ENCODE data around the gene SLC19A2. TPM values are rescaled to one million over a fixed set of nuclear protein-coding genes. Genes with fewer than 3 reads are reported as not detected.
A peak's percentile ranks its signal among the peaks of the same experiment; 100 is the strongest.
"Not testable (repeated sequence)": the region's sequence is repeated elsewhere in the genome, so short reads cannot be mapped to it uniquely, and the experiment has no call there.

SLC19A2 gene
- 26.9 and 27.2 TPM in 2 replicates for total RNA-seq (2014; rRNA removed; shearing (Covaris generic))

- H3K27ac ChIP-seq, result peak within 1 kb of the TSS; percentile 97
- peak within 1 kb of the TSS; percentile 91 for H3K4me3 ChIP-seq
- no peaks in the 10 kb centered on the region for H3K36me3 ChIP-seq
- DNase-seq, result peak; percentile 99
- H3K27me3 ChIP-seq, result no peaks in the 10 kb centered on the region
- no peaks in the 10 kb centered on the region for H3K9me3 ChIP-seq (replicated peaks)
- H3K4me1 ChIP-seq, result peaks cover 5% of the 10 kb centered on the region
Observed at GRCh38 chr1:169485431-169486280, at the start of gene SLC19A2. Gene SLC19A2, minus strand, starts transcription at chr1:169485944. Its CDS starts 178 bp downstream, at chr1:169485766.

- H3K27ac ChIP-seq, result no peak overlapping the region
- no peaks in the 10 kb centered on the region for H3K36me3 ChIP-seq
- H3K9me3 ChIP-seq (replicated peaks), result no peaks in the 10 kb centered on the region; the same call in 1 of the 2 replicates
Observed at GRCh38 chr1:169534653-169535052, 48.9 kb upstream of the SLC19A2 start.

GRCh38 chr1:169533528-169534190 lies 47.9 kb upstream of the SLC19A2 start:
- not testable (repeated sequence) for H3K9me3 ChIP-seq (replicated peaks); H3K4me3 ChIP-seq; DNase-seq; H3K36me3 ChIP-seq; H3K27me3 ChIP-seq; H3K27ac ChIP-seq
- H3K4me1 ChIP-seq, result peaks cover 33% of the 10 kb centered on the region

More at GRCh38 chr1:169534653-169535052, 48.9 kb upstream of the SLC19A2 start:
- H3K4me1 ChIP-seq, result peaks cover 35% of the 10 kb centered on the region
- no peak overlapping the region for H3K4me3 ChIP-seq
- DNase-seq, result no peak
- no peaks in the 10 kb centered on the region for H3K27me3 ChIP-seq

- no peaks in the 10 kb centered on the region for H3K36me3 ChIP-seq
- no peaks in the 10 kb centered on the region for H3K27me3 ChIP-seq
- H3K4me1 ChIP-seq, result peaks cover 39% of the 10 kb centered on the region
- DNase-seq, result no peak
- H3K4me3 ChIP-seq, result no peak overlapping the region
- no peaks in the 10 kb centered on the region for H3K9me3 ChIP-seq (replicated peaks)
- no peak overlapping the region for H3K27ac ChIP-seq
Observed at GRCh38 chr1:169530448-169530847, 44.7 kb upstream of the SLC19A2 start.

- peaks cover 39% of the 10 kb centered on the region for H3K4me1 ChIP-seq
- peak overlapping the region; percentile 10; the same call in 1 of the 2 replicates for H3K4me3 ChIP-seq
- no peaks in the 10 kb centered on the region for H3K9me3 ChIP-seq (replicated peaks)
- H3K27me3 ChIP-seq, result no peaks in the 10 kb centered on the region
- peak; percentile 53 to 71 for DNase-seq
- H3K36me3 ChIP-seq, result no peaks in the 10 kb centered on the region
- H3K27ac ChIP-seq, result peak overlapping the region; percentile 61
Observed at GRCh38 chr1:169529068-169529642, 43.4 kb upstream of the SLC19A2 start.

- Histone ChIP-seq H3K4me1 (peaks cover 39% of the 10 kb centered on the region), H3K27me3 (no peaks in the 10 kb centered on the region), H3K27ac (peak overlapping the region; percentile 61), H3K4me3 (no peak overlapping the region), H3K9me3 (replicated peaks) (no peaks in the 10 kb centered on the region), H3K36me3 (no peaks in the 10 kb centered on the region)
- DNase-seq, result no peak
Observed at GRCh38 chr1:169528215-169529067, 42.7 kb upstream of the SLC19A2 start.

GRCh38 chr1:169527451-169528214 lies 41.9 kb upstream of the SLC19A2 start:
- no peak overlapping the region for H3K27ac ChIP-seq
- no peaks in the 10 kb centered on the region for H3K36me3 ChIP-seq
- H3K4me1 ChIP-seq, result peaks cover 39% of the 10 kb centered on the region
- DNase-seq, result no peak
- no peak overlapping the region for H3K4me3 ChIP-seq
- no peaks in the 10 kb centered on the region for H3K27me3 ChIP-seq
- no peaks in the 10 kb centered on the region for H3K9me3 ChIP-seq (replicated peaks)

- no peaks in the 10 kb centered on the region for H3K36me3 ChIP-seq
- H3K4me3 ChIP-seq, result no peak overlapping the region
- no peaks in the 10 kb centered on the region for H3K9me3 ChIP-seq (replicated peaks)
- no peaks in the 10 kb centered on the region for H3K27me3 ChIP-seq
- H3K4me1 ChIP-seq, result peaks cover 39% of the 10 kb centered on the region
- H3K27ac ChIP-seq, result no peak overlapping the region
- no peak for DNase-seq
Observed at GRCh38 chr1:169527001-169527400, 41.3 kb upstream of the SLC19A2 start.

- H3K4me1 ChIP-seq, result peaks cover 36% of the 10 kb centered on the region
- DNase-seq, result no peak
- no peak overlapping the region for H3K4me3 ChIP-seq
- no peak overlapping the region for H3K27ac ChIP-seq
- H3K36me3 ChIP-seq, result no peaks in the 10 kb centered on the region
- H3K27me3 ChIP-seq, result no peaks in the 10 kb centered on the region
- H3K9me3 ChIP-seq (replicated peaks), result no peaks in the 10 kb centered on the region
Observed at GRCh38 chr1:169526120-169526832, 40.5 kb upstream of the SLC19A2 start.

GRCh38 chr1:169525391-169525790 lies 39.6 kb upstream of the SLC19A2 start:
- no peak for DNase-seq
- H3K9me3 ChIP-seq (replicated peaks), result no peaks in the 10 kb centered on the region
- H3K4me1 ChIP-seq, result peaks cover 27% of the 10 kb centered on the region
- no peak overlapping the region for H3K4me3 ChIP-seq
- no peaks in the 10 kb centered on the region for H3K27me3 ChIP-seq
- H3K36me3 ChIP-seq, result no peaks in the 10 kb centered on the region
- H3K27ac ChIP-seq, result no peak overlapping the region

GRCh38 chr1:169523904-169524303 lies 38.2 kb upstream of the SLC19A2 start:
- Histone ChIP-seq H3K36me3 (no peaks in the 10 kb centered on the region), H3K4me1 (peaks cover 15% of the 10 kb centered on the region; the same call in 1 of the 2 replicates), H3K4me3 (no peak overlapping the region), H3K27me3 (no peaks in the 10 kb centered on the region), H3K9me3 (replicated peaks) (no peaks in the 10 kb centered on the region), H3K27ac (no peak overlapping the region)
- no peak for DNase-seq

GRCh38 chr1:169521226-169521625 lies 35.5 kb upstream of the SLC19A2 start:
- Histone ChIP-seq H3K4me3 (no peak overlapping the region), H3K27me3 (no peaks in the 10 kb centered on the region), H3K27ac (no peak overlapping the region), H3K36me3 (no peaks in the 10 kb centered on the region), H3K9me3 (replicated peaks) (no peaks in the 10 kb centered on the region), H3K4me1 (peaks cover 4% of the 10 kb centered on the region; the same call in 1 of the 2 replicates)
- no peak for DNase-seq

GRCh38 chr1:169517558-169518186 lies 31.9 kb upstream of the SLC19A2 start:
- Histone ChIP-seq H3K27me3 (no peaks in the 10 kb centered on the region), H3K9me3 (replicated peaks) (no peaks in the 10 kb centered on the region), H3K27ac (no peak overlapping the region), H3K4me1 (peaks cover 15% of the 10 kb centered on the region), H3K36me3 (no peaks in the 10 kb centered on the region), H3K4me3 (no peak overlapping the region)
- no peak for DNase-seq
